GM12878 (cell line): ENCODE results near the gene MYO1E. TPM values are rescaled to one million over a fixed set of nuclear protein-coding genes. Genes with fewer than 3 reads are reported as not detected.

ENCODE experiments used
- ATAC-seq: fragments of 200-7000 bp; cut with Tn5 transposase; 3 replicates; pipeline ENCODE4 v1.9.1; 2020; ENCODE audit warnings: mild to moderate bottlenecking, moderate library complexity
- BruUV-seq: library from RNA; stranded (reverse); fragments of 400-500 nt; replicated peaks from 2 replicates; lab custom pipeline; 2021; lab: Mats Ljungman, UMichigan
- CTCF ChIA-PET: fragments of 300-600 bp; sonication (Branson Sonifier 250); formaldehyde crosslinking; extraction: SDS; loops from one replicate; lab custom pipeline; 2021; ENCODE audit warnings: inconsistent platforms; lab: Yijun Ruan, JAX
- POLR2A ChIA-PET: fragments of 350-600 bp; formaldehyde crosslinking; extraction: SDS; loops from one replicate; lab custom pipeline; 2021; ENCODE audit warnings: inconsistent platforms; lab: Charles Lee
- RAD21 ChIA-PET: fragments of 300-600 bp; sonication (Branson Sonifier 250); formaldehyde crosslinking; loops from one replicate; lab custom pipeline; 2023; ENCODE audit warnings: antibody characterized with exemption; ENCODE audit not compliant: unreplicated experiment; lab: Charles Lee
- SMC1A ChIA-PET: fragments of 300-600 bp; sonication (Branson Sonifier 250); formaldehyde crosslinking; loops from one replicate; lab custom pipeline; 2023; ENCODE audit not compliant: unreplicated experiment, uncharacterized antibody; lab: Charles Lee
- DNase-seq: peaks from one replicate; pipeline ENCODE4 v3.0.0-alpha.2; 2011; ENCODE audit warnings: low read depth, low spot score
- FAIRE-seq: peaks from 3 replicates; lab custom pipeline; 2011; peaks lifted over from hg19 to GRCh38; lab: Jason Lieb, UNC
- H2AFZ ChIP-seq: 2 replicates; pipeline ENCODE4 v1.6.0; 2011; ENCODE audit warnings: low read depth, low read length, control low read depth; ENCODE audit not compliant: control insufficient read depth
- H3K27ac ChIP-seq: 2 replicates; pipeline ENCODE4 v1.5.1; 2011; ENCODE audit warnings: control low read depth; ENCODE audit not compliant: control insufficient read depth, insufficient read depth
- H3K27me3 ChIP-seq, 2 experiments: replicated peaks in 1 of 2; 2 replicates each; pipeline versions ENCODE4 v1.6.0 to v1.6.1; 2011; ENCODE audit warnings: low read length in 1 of 2; ENCODE audit not compliant: control insufficient read depth in 2 of 2, insufficient read depth in 2 of 2
- H3K36me3 ChIP-seq, 2 experiments: 2 replicates each; pipeline ENCODE4 v1.5.1; 2011; ENCODE audit warnings: low read length in 1 of 2; ENCODE audit not compliant: control insufficient read depth in 2 of 2, insufficient read depth in 2 of 2
- H3K4me1 ChIP-seq: 2 replicates; pipeline ENCODE4 v1.6.1; 2011; ENCODE audit warnings: mild to moderate bottlenecking, low read length, moderate library complexity, mixed read lengths; ENCODE audit not compliant: control insufficient read depth, insufficient read depth
- H3K4me2 ChIP-seq: 2 replicates; pipeline ENCODE4 v1.6.0; 2011; ENCODE audit warnings: control low read depth; ENCODE audit not compliant: control insufficient read depth, insufficient read depth
- H3K4me3 ChIP-seq: fragments of 200-600 bp; sonication (generic); 2 replicates; pipeline ENCODE4 v1.5.1; 2016
- H3K79me2 ChIP-seq: 2 replicates; pipeline ENCODE4 v1.6.0; 2011; ENCODE audit warnings: low read length; ENCODE audit not compliant: control insufficient read depth, insufficient read depth
- H3K9ac ChIP-seq: 2 replicates; pipeline ENCODE4 v1.8.0; 2011; ENCODE audit warnings: low read length, control low read depth, mixed read lengths; ENCODE audit not compliant: control insufficient read depth, insufficient read depth
- H3K9me3 ChIP-seq: replicated peaks from 3 replicates; pipeline ENCODE4 v1.5.1; 2011; ENCODE audit warnings: mild to moderate bottlenecking, low read length; ENCODE audit not compliant: control insufficient read depth, insufficient read depth
- H4K20me1 ChIP-seq: 2 replicates; pipeline ENCODE4 v1.6.0; 2011; ENCODE audit not compliant: control insufficient read depth, insufficient read depth
- CREM ChIP-seq: IDR thresholded peaks from 2 replicates; pipeline ENCODE4 v1.6.1; 2014; ENCODE audit warnings: antibody characterized with exemption, low read depth
- IKZF1 ChIP-seq: fragments of 450-650 bp; conservative IDR thresholded peaks from 2 replicates; pipeline ENCODE4 v1.6.1; 2017; ENCODE audit warnings: antibody characterized with exemption, mild to moderate bottlenecking
- MYC ChIP-seq: IDR thresholded peaks from 2 replicates; pipeline ENCODE4 v1.6.1; 2011; ENCODE audit warnings: mild to moderate bottlenecking, low read length, moderate library complexity, inconsistent platforms; ENCODE audit not compliant: insufficient read depth, insufficient replicate concordance, insufficient read length, severe bottlenecking
- RAD21 ChIP-seq: IDR thresholded peaks from 2 replicates; pipeline ENCODE4 v1.6.1; 2011; ENCODE audit warnings: mild to moderate bottlenecking, low read depth, low read length, moderate library complexity; ENCODE audit not compliant: insufficient read depth
- STAT1 ChIP-seq: fragments of 450-650 bp; conservative IDR thresholded peaks from 2 replicates; pipeline ENCODE4 v1.6.1; 2014; ENCODE audit warnings: antibody characterized with exemption, mild to moderate bottlenecking
- TARDBP ChIP-seq: IDR thresholded peaks from 2 replicates; pipeline ENCODE4 v1.6.1; 2016; ENCODE audit warnings: borderline replicate concordance
- ZNF24 ChIP-seq: fragments of 450-650 bp; IDR thresholded peaks from 2 replicates; pipeline ENCODE4 v1.6.1; 2017; ENCODE audit warnings: antibody characterized with exemption, mild to moderate bottlenecking
- WGBS: methylation state at CpG from one replicate; pipeline ENCODE4 v1.1.6; 2016; ENCODE audit warnings: low lambda C conversion rate; ENCODE audit not compliant: insufficient replicate concordance, insufficient coverage; ENCODE audit errors: missing lambda C conversion rate; 5-methylcytosine and 5-hydroxymethylcytosine counted together
- in situ Hi-C: fragments of 300-500 bp; cut with MboI; formaldehyde crosslinking; loops from 9 replicates; pipeline ENCODE4 v1.14.3; 2018; ENCODE audit warnings: mixed read lengths
- intact Hi-C: fragments of 100-400 bp; cut with micrococcal nuclease; formaldehyde crosslinking; loops from one replicate; pipeline ENCODE4 v1.14.2; 2022; ENCODE audit not compliant: unreplicated experiment
- polyA plus RNA-seq, 11 experiments: library from polyadenylated mRNA; depleted of rRNA in 4 of 11; unstranded in 6 of 11; stranded (reverse) in 5 of 11; fragments of >200 nt; fragmentation: Nextera tagmentation in 4 of 11; fragmentation: Illumina TruSeq in 1 of 11; extraction: Ambion mirVana in 4 of 11; extraction: Trizol in 1 of 11; gene quantifications; 1 replicate in 1 of 11; 2 replicates in 10 of 11; pipeline versions ENCODE4 v1.2.1 to v1.2.3, GENCODE V29; 2011 to 2016; ENCODE audit warnings: inconsistent platforms in 2 of 11, missing spikeins in 2 of 11, low read depth in 1 of 11
- total RNA-seq, 4 experiments: library from RNA; depleted of rRNA in 3 of 4; stranded (reverse); fragments of >200 nt in 3 of 4; fragmentation: Illumina TruSeq in 1 of 4; extraction: Trizol in 1 of 4; gene quantifications; 2 replicates each; pipeline versions ENCODE4 v1.2.1 to v1.2.3, GENCODE V29; 2013 to 2021
- TF ChIP-seq, protein P1 (sequence below): fragments of 450-650 bp; IDR thresholded peaks from 2 replicates; pipeline ENCODE4 v1.6.1; 2016; ENCODE audit warnings: mild to moderate bottlenecking
- TF ChIP-seq, protein P2 (sequence below): fragments of 450-650 bp; conservative IDR thresholded peaks from 2 replicates; pipeline ENCODE4 v1.6.1; 2017; ENCODE audit warnings: mild to moderate bottlenecking, moderate library complexity

The MYO1E gene
- total and polyA plus RNA-seq, 10 of the 15 experiments (the other 5 are each of a cell fraction or from before 2014, with no cell fraction given) = 10.3 to 266 (median 64.9) TPM

DNA sequence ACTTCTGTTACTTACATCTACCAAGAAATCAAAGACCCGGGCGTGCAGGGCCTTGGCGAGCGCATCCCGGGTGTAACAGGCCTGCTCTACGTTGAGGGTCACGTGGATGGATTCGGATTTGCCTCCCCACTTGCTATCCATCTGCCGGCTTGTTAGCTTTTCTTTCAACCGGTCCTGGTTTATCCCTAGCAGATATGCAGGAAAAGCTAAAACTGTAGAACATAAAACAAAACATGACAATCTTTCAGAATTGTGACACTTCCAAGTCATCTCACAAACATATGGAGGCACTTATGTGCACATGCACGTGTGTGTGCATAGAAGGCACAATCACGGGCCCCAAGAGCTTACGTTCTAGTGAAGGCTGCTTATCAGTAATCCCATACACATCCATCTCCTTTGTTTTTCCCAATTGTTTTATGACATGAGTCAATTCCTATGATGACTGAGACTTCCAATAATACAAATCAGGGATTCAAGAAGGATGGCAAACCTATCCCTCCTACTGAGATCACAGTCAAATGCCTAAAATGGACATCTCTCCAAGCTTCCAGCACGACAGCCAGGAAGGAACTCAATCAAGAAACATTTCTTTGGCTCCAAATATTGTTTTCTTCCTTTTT lies 154.7 kb downstream of the MYO1E start:
- no peaks in the 10 kb centered on the region for H3K27me3 ChIP-seq
- TF ChIP-seq MYC = no peak
- TF ChIP-seq, protein P1, sequence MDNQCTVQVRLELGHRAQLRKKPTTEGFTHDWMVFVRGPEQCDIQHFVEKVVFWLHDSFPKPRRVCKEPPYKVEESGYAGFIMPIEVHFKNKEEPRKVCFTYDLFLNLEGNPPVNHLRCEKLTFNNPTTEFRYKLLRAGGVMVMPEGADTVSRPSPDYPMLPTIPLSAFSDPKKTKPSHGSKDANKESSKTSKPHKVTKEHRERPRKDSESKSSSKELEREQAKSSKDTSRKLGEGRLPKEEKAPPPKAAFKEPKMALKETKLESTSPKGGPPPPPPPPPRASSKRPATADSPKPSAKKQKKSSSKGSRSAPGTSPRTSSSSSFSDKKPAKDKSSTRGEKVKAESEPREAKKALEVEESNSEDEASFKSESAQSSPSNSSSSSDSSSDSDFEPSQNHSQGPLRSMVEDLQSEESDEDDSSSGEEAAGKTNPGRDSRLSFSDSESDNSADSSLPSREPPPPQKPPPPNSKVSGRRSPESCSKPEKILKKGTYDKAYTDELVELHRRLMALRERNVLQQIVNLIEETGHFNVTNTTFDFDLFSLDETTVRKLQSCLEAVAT = no peak
- TF ChIP-seq TARDBP = no peak
- no peak for TF ChIP-seq STAT1
- TF ChIP-seq IKZF1 = no peak
- TF ChIP-seq, protein P2, sequence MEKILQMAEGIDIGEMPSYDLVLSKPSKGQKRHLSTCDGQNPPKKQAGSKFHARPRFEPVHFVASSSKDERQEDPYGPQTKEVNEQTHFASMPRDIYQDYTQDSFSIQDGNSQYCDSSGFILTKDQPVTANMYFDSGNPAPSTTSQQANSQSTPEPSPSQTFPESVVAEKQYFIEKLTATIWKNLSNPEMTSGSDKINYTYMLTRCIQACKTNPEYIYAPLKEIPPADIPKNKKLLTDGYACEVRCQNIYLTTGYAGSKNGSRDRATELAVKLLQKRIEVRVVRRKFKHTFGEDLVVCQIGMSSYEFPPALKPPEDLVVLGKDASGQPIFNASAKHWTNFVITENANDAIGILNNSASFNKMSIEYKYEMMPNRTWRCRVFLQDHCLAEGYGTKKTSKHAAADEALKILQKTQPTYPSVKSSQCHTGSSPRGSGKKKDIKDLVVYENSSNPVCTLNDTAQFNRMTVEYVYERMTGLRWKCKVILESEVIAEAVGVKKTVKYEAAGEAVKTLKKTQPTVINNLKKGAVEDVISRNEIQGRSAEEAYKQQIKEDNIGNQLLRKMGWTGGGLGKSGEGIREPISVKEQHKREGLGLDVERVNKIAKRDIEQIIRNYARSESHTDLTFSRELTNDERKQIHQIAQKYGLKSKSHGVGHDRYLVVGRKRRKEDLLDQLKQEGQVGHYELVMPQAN = no peak
- TF ChIP-seq ZNF24 = no peak
- no peak for TF ChIP-seq CREM
- TF ChIP-seq RAD21 = no peak
- intact Hi-C loops (no loop called here), in situ Hi-C loops (no loop called here)
- no peak for DNase-seq
- no peaks in the 10 kb centered on the region for H3K9me3 ChIP-seq
- peaks cover 12 to 40% of the 10 kb centered on the region in 2 experiments for H3K36me3 ChIP-seq
- POLR2A ChIA-PET = no interaction called here
- BruUV-seq = TSS peak; percentile 11
- no peak for ATAC-seq
- no peak overlapping the region for H3K27ac ChIP-seq
- no peaks in the 10 kb centered on the region for H4K20me1 ChIP-seq
- 91% methylated on average over 14 of the region's 14 CpGs for WGBS
- H3K4me2 ChIP-seq = no peak overlapping the region
- H3K4me3 ChIP-seq = no peak overlapping the region
- RAD21 ChIA-PET = no interaction called here
- no peak for FAIRE-seq
- H3K4me1 ChIP-seq = no peaks in the 10 kb centered on the region
- SMC1A ChIA-PET = interaction anchor here (2.2 to 2.3 kb wide), 2 partner anchors 13 to 275 kb away, joined by 5 to 11 read pairs; no protein-coding TSS in a partner anchor
- H3K9ac ChIP-seq = no peak overlapping the region
- H3K79me2 ChIP-seq = no peaks in the 10 kb centered on the region
- no peak overlapping the region for H2AFZ ChIP-seq
- CTCF ChIA-PET = no interaction called here
